HG02623 (cell line): ENCODE measurements around the gene LOXHD1.

ENCODE experiments used
- ATAC-seq: cut with Tn5 transposase; IDR thresholded peaks from one replicate; pipeline ENCODE4 v1.9.1; 2021; ENCODE audit warnings: moderate library complexity; ENCODE audit not compliant: unreplicated experiment

The LOXHD1 gene

DNA sequence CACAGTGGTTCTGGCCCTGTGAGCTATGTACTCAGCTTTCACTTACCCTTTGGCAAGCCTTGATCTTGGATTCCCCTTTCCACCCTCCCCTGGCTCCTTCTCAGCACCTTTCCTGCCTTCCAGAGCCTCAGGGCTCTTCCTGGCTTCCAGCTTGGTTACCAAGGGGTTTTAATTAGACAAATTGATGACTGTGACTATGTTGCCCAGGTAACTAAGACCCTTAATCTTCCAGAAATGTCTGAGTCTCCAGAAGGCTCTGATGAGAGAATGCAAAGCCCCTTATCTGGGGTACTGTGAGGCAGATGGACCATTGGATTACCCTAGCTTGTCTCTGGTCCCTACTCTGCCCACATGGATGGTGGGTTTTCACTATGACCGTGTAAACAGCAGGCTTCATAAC, 174.2 kb downstream of the LOXHD1 start:
- no peak for ATAC-seq

DNA sequence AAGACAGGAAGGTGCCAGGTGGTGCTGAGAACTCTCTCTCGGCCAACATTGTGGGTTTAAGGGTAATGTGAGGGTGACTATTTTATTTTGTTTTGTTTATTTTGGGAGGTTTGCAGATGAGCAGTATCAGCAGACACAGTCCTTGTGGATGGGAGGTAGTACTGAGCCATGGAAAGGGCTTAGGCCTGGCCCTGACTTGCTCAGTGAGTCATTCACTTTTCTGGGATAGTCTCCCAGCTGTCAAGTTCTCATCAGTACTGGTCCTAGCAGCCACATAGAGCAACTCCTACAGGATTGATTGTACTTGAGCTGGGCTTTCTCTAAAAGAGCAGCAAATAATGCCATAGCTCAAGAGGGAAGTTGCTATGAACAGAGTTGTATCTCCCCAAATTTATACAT, 175.2 kb downstream of the LOXHD1 start:
- ATAC-seq, result no peak

- ATAC-seq, result no peak
Measured at GRCh38 chr18:46481048-46481846, 175.8 kb downstream of the LOXHD1 start.

- no peak for ATAC-seq
Measured at GRCh38 chr18:46480226-46480625, 176.8 kb downstream of the LOXHD1 start.

GRCh38 chr18:46478796-46479195, 178.2 kb downstream of the LOXHD1 start:
- no peak for ATAC-seq

DNA sequence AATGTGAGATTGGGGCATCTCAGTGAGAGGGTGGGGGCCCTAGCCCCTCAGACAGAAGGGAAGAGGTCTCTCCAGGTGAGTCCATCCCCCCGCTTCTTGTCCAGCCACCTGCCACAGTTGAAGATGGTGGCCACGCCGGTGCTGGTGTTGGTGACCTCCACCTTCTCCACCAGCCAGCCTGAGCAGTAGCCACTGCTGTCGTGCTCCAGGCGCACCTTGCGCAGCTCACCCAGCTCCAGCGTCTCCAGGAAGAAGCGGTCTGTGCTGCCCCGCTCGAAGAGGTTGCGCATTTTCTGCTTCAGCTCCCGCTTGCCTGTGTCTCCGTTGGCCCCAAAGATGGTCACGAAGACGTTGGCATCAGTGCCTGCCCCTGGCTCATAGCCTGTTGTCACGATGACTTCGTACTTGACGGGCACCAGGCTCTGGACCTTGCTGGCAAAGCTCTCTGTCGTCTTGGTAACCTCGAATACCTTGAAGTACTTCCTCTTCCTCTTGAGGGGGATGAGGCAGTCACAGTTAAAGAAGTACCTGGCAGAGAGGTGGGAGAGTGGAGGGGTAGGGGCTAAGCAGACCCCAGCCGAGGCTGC, 179.5 kb downstream of the LOXHD1 start:
- no peak for ATAC-seq

- no peak for ATAC-seq
Measured at GRCh38 chr18:46475390-46475752, 181.6 kb downstream of the LOXHD1 start.

DNA sequence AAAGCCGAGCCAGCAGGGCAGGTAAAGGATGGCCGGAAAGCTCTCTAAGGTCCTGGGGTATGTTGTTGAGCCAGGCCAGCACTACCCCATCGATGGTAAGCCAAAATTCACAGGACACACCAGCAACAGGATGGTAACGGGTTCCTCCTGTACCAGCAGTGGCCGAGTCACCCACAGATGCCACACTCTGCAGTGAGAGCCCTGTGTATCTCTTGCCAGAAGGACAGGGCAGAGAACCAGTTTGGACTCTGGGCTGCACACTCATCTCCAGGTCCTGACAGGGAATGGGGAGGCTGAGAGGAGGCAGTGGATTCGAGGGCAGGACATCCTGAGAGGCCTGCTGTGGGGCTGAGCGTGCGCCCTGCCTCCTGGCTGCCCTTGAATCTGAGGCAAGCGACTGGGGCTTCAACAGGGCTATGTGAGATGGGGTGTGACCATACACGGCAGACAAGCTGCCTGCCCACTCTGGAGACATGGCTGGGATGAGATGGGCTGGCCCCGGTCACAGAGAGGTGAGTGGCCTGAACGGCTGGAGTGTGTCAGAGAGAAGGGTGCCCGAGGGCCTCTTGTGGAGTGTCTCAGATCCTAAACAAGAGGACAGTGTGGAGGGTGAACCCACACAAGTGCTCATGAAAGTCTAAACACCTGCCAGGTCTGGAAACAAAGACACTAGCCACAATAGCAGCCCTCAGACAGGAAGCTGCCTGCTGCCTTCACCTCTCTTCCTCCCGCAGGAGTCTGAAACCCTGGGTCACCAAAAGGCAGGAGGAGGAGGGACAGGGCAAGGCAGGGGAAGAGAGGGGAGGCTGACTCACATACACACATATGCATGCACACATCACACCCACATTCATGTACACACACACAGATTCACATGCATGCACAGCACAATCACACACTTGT, 182.3 kb downstream of the LOXHD1 start:
- ATAC-seq, result no peak

- no peak for ATAC-seq
Measured at GRCh38 chr18:46471809-46472498, 185.1 kb downstream of the LOXHD1 start.

- ATAC-seq, result no peak
Measured at GRCh38 chr18:46470714-46471113, 186.3 kb downstream of the LOXHD1 start.

DNA sequence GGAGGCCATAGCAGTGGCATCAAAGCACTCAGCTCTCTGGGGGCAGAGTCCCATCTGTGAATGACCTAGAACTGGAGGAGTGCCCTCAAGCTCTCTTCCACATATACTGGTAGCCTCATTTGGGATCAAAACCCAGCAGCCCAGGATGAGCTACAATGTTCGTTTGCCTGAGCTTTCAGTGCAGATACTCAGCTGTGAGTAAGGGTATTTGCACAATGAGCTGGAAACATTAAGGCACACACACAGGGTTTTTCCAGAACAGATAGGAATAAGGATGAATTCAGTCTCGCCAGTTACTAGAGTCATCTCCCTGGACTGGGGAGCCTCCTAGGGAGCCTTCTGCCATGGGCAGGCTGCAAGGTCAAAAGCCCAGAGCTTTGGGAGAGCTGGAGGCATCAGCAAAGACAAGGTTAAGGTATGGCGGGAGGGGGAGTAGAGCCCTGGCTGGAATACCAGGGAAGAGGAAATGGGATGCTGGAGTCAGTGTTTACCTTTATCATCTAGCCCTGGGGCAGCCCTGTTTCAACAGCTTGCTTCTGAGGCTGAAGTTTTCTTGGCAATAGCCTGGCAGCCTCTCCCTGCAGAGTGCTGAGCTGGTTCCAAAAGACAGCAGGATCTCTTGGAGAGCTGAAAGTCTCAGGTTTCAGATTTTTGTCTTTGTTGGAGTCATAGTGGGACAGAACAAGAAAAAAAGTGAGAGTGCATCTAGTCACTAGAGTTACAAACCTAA, 187.7 kb downstream of the LOXHD1 start:
- ATAC-seq, result no peak

GRCh38 chr18:46468426-46469180, 188.4 kb downstream of the LOXHD1 start:
- no peak for ATAC-seq

DNA sequence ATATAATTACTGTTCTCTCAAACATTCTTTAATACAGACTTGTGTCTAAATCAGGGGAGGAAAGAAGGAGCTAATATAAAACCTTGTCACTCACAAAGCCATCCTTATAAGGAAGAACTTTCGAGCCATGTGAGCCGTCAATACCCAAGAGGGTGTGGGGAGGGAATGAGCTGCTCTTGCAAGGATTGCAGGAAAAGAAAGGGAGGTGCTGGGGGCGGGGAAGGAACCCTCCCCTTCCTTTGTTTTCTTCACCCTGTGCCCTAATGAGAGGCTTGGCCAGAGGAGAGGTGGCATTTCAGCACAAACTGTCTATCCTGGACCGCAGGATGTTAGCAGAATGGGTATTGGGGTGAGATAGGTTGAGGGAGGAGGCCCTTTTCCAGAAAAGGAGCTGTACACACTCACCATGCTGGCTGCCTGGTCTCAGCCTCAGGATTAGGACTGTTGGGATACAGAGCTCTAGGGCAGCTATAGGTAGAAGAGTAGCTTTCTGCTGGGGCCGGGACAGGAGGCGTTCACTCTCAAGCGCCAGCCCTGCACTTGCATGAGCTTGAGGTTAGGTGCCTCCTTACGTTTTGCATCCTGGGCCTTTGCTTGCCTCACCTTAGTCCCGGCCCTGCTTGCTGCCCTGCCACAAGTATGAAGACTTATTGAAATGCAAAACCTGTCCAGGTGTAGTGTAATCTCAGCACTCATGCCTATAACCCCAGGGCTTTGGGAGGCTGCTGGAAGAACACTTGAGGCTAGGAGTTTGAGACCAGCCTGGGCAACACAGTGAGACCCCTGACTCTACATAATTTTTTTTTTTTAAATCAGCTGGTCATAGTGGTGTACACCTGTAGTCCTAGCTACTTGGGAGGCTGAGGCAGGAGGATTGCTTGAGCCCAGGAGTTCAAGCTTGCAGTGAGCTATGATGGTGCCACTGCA, 190.5 kb downstream of the LOXHD1 start:
- ATAC-seq, result no peak

DNA sequence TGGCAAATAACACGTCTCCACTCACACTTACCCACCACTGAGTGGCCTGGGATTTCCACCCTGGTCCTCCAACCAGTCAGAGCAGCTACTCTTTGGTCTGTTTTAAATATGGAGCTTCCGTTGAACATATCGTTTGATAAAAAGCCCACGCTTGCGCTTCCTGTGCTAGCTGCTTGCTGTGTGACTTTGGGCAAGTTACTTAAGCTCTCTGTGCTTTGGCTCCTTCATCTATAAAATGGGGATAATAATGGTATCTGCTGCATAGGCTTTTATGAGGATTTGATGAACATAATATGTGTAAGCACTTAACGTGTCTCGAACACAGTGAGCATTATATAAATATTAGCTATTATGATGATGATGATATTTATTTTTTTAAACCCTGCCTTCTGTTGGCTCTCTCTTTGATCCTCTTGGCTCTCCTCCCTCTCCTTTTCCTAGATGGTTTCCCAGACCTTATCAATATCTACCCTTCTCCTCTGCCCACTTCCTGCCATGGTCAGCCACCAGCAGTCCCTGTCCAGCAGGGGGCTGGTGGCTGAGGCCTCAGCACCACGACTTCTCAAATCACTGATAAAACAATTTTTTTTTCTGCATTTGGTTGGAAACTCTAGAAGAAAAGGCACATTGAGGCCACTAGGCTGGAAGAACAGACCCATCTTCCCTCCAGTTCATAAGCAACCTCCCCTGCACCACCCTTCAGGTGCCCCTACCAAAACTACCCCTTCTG, 191.9 kb downstream of the LOXHD1 start:
- no peak for ATAC-seq

DNA sequence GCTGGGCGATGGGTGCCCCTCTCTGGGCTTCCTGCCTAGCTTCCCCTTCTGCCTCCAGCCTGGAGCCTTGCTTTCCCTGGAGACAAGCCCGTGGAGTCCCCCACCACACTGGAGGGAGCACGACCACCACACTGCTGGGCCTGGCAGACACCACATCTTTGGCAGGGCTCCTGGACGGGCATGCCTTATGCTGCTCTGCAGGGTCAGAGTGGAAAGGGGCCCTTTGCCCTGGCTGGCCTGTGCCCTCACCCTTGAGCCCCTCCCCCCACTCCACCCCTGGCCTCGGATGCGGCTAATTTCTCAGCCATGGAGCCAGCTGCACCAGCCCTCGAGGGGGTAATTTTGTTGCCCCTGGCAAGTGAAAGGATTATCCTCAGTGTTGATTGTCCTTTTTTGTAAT, 194.5 kb downstream of the LOXHD1 start:
- no peak for ATAC-seq

- no peak for ATAC-seq
Measured at GRCh38 chr18:46461993-46462392, 195.0 kb downstream of the LOXHD1 start.

GRCh38 chr18:46460754-46461153, 196.3 kb downstream of the LOXHD1 start:
- no peak for ATAC-seq
